ENCODE data around the gene BCAS1.

DNA sequence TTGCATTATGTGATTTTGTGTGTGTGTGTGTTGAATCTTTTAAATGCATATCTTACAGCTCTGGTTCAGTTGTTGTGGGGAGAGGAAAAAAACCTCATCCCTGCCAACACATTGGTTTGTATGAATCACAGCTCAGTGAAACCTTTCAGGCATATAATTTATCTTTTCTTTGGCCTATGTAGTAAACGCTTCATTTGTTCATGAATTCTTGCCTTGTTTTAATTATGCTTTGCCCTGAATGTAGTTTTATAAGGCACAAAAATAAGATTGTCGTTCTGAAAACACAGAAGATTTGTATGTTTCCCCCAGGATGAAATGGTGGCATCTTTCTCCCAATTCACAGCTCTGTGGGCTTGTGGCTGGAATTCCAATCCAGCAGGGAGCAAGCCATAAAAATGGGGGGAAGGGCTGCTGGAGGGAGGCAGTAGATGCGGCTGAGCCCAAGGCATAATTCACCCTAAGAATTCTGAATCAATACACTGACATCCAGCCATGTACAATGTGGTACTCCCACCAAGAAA is 45.1 kb downstream of the BCAS1 start:
- TF ChIP-seq GATA2 (IDR thresholded peaks at IDR 0.05; ENCODE audit: low read depth, low read length) (no peak), GATA3 (IDR thresholded peaks at IDR 0.05; ENCODE audit: low read depth, low read length) (no peak)

Measured in SH-SY5Y (cell line).